ENCODE data around the gene RPL34. TPM values are rescaled to one million over a fixed set of nuclear protein-coding genes. Genes with fewer than 3 reads are reported as not detected.

Gene RPL34
- total and polyA plus RNA-seq, 12 donors = 612 to 3,397 (median 687) TPM

DNA sequence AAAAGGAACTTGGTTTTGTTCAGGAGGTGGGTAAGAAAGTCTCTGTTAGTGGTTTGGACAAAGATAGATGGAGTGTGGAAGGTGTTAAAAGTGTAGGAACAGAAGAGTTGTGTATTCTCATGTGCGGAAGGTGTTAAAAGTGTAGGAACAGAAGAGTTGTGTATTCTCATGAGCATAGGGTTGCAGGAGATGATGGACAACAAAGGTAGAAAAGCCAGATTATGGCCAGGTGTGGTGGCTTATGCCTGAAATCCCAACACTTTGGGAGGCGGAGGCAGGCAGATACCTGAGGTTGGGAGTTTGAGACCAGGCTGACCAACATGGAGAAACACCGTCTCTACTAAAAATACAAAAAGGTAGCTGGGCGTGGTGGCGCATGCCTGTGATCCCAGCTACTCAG is 2.5 kb downstream of the RPL34 start:
- Histone ChIP-seq H3K4me3 (no peak overlapping the region), H3K36me3 (peaks cover 0 to 65% (median 51%) of the 10 kb centered on the region in 9 donors), H3K27me3 (no peaks in the 10 kb centered on the region), H3K27ac (no peak overlapping the region), H3K9me3 (no peaks in the 10 kb centered on the region), H3K4me1 (peaks cover 0 to 54% (median 39%) of the 10 kb centered on the region in 9 donors)
- intact Hi-C loops (cut with DNase I) = loop anchor here in 1 of 10 donors (10.0 kb wide), 1 partner anchor 908 kb away; no protein-coding TSS in a partner anchor
- ATAC-seq (no peak), DNase-seq (no peak)
- TF ChIP-seq, protein P1, sequence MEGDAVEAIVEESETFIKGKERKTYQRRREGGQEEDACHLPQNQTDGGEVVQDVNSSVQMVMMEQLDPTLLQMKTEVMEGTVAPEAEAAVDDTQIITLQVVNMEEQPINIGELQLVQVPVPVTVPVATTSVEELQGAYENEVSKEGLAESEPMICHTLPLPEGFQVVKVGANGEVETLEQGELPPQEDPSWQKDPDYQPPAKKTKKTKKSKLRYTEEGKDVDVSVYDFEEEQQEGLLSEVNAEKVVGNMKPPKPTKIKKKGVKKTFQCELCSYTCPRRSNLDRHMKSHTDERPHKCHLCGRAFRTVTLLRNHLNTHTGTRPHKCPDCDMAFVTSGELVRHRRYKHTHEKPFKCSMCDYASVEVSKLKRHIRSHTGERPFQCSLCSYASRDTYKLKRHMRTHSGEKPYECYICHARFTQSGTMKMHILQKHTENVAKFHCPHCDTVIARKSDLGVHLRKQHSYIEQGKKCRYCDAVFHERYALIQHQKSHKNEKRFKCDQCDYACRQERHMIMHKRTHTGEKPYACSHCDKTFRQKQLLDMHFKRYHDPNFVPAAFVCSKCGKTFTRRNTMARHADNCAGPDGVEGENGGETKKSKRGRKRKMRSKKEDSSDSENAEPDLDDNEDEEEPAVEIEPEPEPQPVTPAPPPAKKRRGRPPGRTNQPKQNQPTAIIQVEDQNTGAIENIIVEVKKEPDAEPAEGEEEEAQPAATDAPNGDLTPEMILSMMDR (IDR thresholded peaks at IDR 0.05) = no peak
- WGBS, 2 donors = 90 to 96% methylated on average over 5 of the region's 5 CpGs

DNA sequence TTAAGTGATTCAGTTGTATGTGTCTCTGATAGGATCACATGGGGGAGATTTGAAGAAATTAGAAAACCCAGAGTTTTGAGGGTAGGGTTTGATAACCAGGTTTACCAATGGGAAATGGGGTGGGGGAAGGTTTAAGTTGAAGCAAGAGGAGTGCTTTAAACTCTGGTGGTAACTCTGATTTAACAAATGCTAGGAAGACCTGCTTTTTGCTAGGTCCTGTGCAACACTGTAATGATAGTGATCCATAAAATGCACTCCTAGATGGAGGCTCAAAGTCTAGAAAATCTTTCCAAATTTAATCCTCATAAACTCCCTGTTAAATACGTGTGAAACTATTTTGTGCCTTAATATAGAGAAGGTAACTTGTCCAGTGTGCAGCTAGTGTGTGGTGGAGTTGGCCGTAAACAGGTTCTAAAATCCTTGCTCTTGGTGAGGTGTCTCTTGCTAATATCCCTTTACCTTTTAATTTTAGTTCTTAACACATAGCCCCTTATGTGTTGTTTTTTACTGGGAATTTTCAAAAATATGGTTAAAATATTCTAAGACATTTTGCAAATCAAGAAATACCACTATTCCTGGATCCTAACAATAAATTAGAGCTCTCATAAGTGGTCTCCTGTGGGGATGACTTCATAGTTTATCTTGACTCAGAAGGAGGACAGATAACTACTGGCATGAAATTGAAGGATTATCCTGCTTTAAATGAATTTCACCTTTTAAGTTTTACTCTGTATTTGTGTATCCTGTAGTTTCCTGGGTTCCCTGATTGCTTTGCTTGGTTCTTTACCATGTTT is 4.1 kb downstream of the RPL34 start:
- Histone ChIP-seq H3K4me3 (no peak overlapping the region), H3K27ac (no peak overlapping the region), H3K4me1 (peaks cover 0 to 47% (median 36%) of the 10 kb centered on the region in 9 donors), H3K36me3 (peaks cover 0 to 81% (median 59%) of the 10 kb centered on the region in 9 donors), H3K27me3 (no peaks in the 10 kb centered on the region), H3K9me3 (no peaks in the 10 kb centered on the region)
- WGBS, 2 donors = 64 to 66% methylated on average over 2 of the region's 2 CpGs
- ATAC-seq (no peak), DNase-seq (no peak)
- intact Hi-C loops (cut with DNase I) = loop anchor here in 1 of 10 donors (10.0 kb wide), 1 partner anchor 910 kb away; no protein-coding TSS in a partner anchor
- TF ChIP-seq, protein P1 (IDR thresholded peaks at IDR 0.05) = no peak

DNA sequence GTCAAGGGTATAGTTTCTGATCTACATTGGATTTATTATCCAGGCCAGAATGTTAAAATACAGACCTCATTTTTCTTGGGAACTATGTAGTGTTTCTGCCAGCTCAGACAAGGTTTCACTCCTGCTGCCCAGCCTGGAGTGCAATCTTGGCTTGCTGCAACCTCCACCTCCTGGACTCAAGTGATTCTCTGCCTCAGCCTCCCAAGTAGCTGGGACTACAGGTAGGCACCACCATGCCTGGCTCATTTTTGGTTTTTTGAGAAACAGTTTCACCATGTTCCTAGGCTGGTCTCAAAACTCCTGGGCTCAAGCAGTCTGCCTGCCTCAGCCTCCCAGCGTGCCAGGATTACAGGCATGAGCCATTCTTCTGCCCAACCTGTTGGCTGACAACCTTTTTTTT is 5.7 kb downstream of the RPL34 start:
- H3K27ac ChIP-seq = no peak overlapping the region
- H3K4me3 ChIP-seq = no peak overlapping the region
- 97 to 100% methylated on average over 1 of the region's 1 CpG for WGBS, 2 donors
- intact Hi-C loops (cut with DNase I) = loop anchor here in 1 of 10 donors (10.0 kb wide), 1 partner anchor 911 kb away; no protein-coding TSS in a partner anchor
- H3K4me1 ChIP-seq = peaks cover 0 to 38% (median 30%) of the 10 kb centered on the region in 9 donors
- H3K9me3 ChIP-seq = no peaks in the 10 kb centered on the region
- H3K27me3 ChIP-seq = no peaks in the 10 kb centered on the region
- ATAC-seq = no peak
- peaks cover 0 to 97% (median 71%) of the 10 kb centered on the region in 9 donors for H3K36me3 ChIP-seq
- DNase-seq = no peak
- TF ChIP-seq, protein P1 (IDR thresholded peaks at IDR 0.05) = no peak

DNA sequence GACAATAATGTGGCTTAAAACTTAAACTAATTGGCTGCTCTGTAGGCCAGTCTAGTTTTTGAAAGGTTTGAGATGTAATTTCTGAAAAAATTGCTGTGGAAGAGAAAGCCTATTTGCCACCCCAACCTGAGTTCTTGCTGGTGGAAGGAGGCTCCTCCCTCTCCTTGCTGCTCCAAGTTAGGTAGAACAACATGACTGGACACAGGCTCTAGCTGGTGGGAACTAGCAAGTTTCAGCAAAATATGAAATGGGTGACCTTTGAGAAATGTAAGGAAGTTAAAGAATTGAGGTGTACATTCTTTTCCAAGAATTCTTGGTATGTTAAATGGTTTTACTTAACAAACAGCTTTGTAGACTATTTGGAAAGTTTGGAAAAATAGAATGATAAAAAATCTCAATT is 8.0 kb downstream of the RPL34 start:
- peaks cover 0 to 100% (median 66%) of the 10 kb centered on the region in 9 donors for H3K36me3 ChIP-seq
- intact Hi-C loops (cut with DNase I) = loop anchor here in 1 of 10 donors (10.0 kb wide), 1 partner anchor 914 kb away; no protein-coding TSS in a partner anchor
- no peak overlapping the region for H3K27ac ChIP-seq
- no peaks in the 10 kb centered on the region for H3K9me3 ChIP-seq
- DNase-seq (no peak), ATAC-seq (no peak)
- TF ChIP-seq, protein P1 (IDR thresholded peaks at IDR 0.05) = no peak
- no peak overlapping the region for H3K4me3 ChIP-seq
- H3K27me3 ChIP-seq = no peaks in the 10 kb centered on the region
- H3K4me1 ChIP-seq = peaks cover 0 to 15% (median 8%) of the 10 kb centered on the region in 9 donors

All from heart right ventricle (tissue), 16 donors.